Fibroblast of skin of abdomen (primary cell): ENCODE data around the gene KAT14. TPM values are rescaled to one million over a fixed set of nuclear protein-coding genes. Genes with fewer than 3 reads are reported as not detected.
"Not testable (repeated sequence)": the region's sequence is repeated elsewhere in the genome, so short reads cannot be mapped to it uniquely, and the experiment has no call there.

Experiments used
- DNase-seq: peaks from one replicate; pipeline ENCODE4 v3.0.0-alpha.2; 2013
- polyA plus RNA-seq, 2 experiments: library from polyadenylated mRNA; unstranded; fragments of 120-200 nt; gene quantifications; one replicate each; pipeline ENCODE4 v1.2.1, GENCODE V29; 2013; ENCODE audit not compliant: insufficient read length in 2 of 2

KAT14 gene
- 12.9 TPM for polyA plus RNA-seq (2013, experiment 1 of 2; ENCODE audit: insufficient read length)
- 12.7 TPM for polyA plus RNA-seq (2013, experiment 2 of 2; ENCODE audit: insufficient read length)

GRCh38 chr20:18137412-18138265 is at the start of gene KAT14, which contains the start of gene PET117:
KAT14 (plus strand) TSS chr20:18137863; CDS start chr20:18142661, 4,798 bp downstream.
PET117 (plus strand) TSS chr20:18137863; CDS start chr20:18137956, 93 bp downstream.
- peak; percentile 94 for DNase-seq

- DNase-seq, result not testable (repeated sequence)
Observed at GRCh38 chr20:18088298-18088697, 49.4 kb upstream of the KAT14 start.

- DNase-seq, result not testable (repeated sequence)
Observed at GRCh38 chr20:18088841-18089240, 48.8 kb upstream of the KAT14 start.

- no peak for DNase-seq
Observed at GRCh38 chr20:18090044-18090443, 47.6 kb upstream of the KAT14 start.

- DNase-seq, result no peak
Observed at GRCh38 chr20:18090477-18090876, 47.2 kb upstream of the KAT14 start.

GRCh38 chr20:18091623-18092022 is 46.0 kb upstream of the KAT14 start:
- DNase-seq, result no peak

- DNase-seq, result no peak
Observed at GRCh38 chr20:18092890-18093289, 44.8 kb upstream of the KAT14 start.

GRCh38 chr20:18093388-18093787 is 44.3 kb upstream of the KAT14 start:
- no peak for DNase-seq

GRCh38 chr20:18094191-18094590 is 43.5 kb upstream of the KAT14 start:
- DNase-seq, result no peak

GRCh38 chr20:18100569-18100968 is 37.1 kb upstream of the KAT14 start:
- not testable (repeated sequence) for DNase-seq

GRCh38 chr20:18101125-18101810 is 36.4 kb upstream of the KAT14 start:
- no peak for DNase-seq

GRCh38 chr20:18103497-18103896 is 34.2 kb upstream of the KAT14 start:
- DNase-seq, result no peak

GRCh38 chr20:18108326-18108725 is 29.3 kb upstream of the KAT14 start:
- no peak for DNase-seq

GRCh38 chr20:18128574-18128973 is 9.1 kb upstream of the KAT14 start:
- DNase-seq, result not testable (repeated sequence)

GRCh38 chr20:18132663-18133062 is 5.0 kb upstream of the KAT14 start:
- no peak for DNase-seq

GRCh38 chr20:18133962-18134361 is 3.7 kb upstream of the KAT14 start:
- DNase-seq, result no peak

- DNase-seq, result no peak
Observed at GRCh38 chr20:18138266-18138582, 561 bp downstream of the KAT14 start.

GRCh38 chr20:18138639-18139583 is 1.2 kb downstream of the KAT14 start:
- DNase-seq, result no peak

- no peak for DNase-seq
Observed at GRCh38 chr20:18139832-18140231, 2.2 kb downstream of the KAT14 start.

GRCh38 chr20:18144541-18145099 is 7.0 kb downstream of the KAT14 start:
- DNase-seq, result no peak

GRCh38 chr20:18154342-18154741 is 16.7 kb downstream of the KAT14 start:
- no peak for DNase-seq

GRCh38 chr20:18156045-18156444 is 18.4 kb downstream of the KAT14 start:
- no peak for DNase-seq
